ENCODE measurements around the gene CNTROB.

The CNTROB gene

DNA sequence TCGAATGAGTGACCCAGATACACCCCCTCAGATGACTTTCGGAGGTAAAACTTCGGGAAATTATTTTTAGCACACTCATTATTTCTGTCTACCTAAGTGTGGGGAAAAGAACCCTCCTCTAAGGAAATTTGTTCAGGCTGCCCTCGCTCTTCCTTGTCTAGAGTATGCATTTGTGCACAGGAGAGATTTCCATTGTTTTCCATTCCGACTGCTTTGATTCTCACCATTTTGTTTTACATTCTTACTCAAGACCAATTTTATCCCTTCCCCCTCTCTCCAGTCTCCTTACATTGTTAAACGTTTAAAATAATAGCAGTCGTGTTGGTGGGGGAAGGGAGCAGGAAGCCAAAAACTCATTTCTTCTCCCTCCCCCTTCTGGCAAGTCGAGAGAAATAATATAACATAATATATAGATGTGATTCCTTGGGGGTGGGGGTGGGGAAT is 44.9 kb upstream of the CNTROB start:
- peaks cover 40% of the 10 kb centered on the region for H3K4me1 ChIP-seq (ENCODE audit: insufficient read depth, low read length)
- H3K36me3 ChIP-seq (ENCODE audit: insufficient read depth, low read length) = peaks cover 32% of the 10 kb centered on the region
- no peaks in the 10 kb centered on the region for H3K9me3 ChIP-seq (ENCODE audit: insufficient read depth, low read length, severe bottlenecking)
- H2AFZ ChIP-seq (ENCODE audit: low read depth, low read length) = peak overlapping the region; percentile 61
- H4K20me1 ChIP-seq (ENCODE audit: insufficient read depth, low read length) = peaks cover 16% of the 10 kb centered on the region
- ATAC-seq (ENCODE audit: insufficient read depth, low read depth) (peak; percentile 6; the same call in 2 of the 3 replicates), DNase-seq (no peak)
- peak overlapping the region; percentile 92 for H3K27ac ChIP-seq (ENCODE audit: low read length)
- peak overlapping the region; percentile 88 for H3K9ac ChIP-seq (ENCODE audit: low read depth, low read length)
- peaks cover 2% of the 10 kb centered on the region for H3K27me3 ChIP-seq (ENCODE audit: insufficient read depth, low read length, poor library complexity)
- peak overlapping the region; percentile 98 for H3K4me2 ChIP-seq (ENCODE audit: insufficient read depth, low read length)
- peak overlapping the region; percentile 55 to 91; a peak in 3 of 4 replicates for H3K4me3 ChIP-seq (ENCODE audit: low read depth in 1 of 2, low read length in 2 of 2)
- H3K79me2 ChIP-seq (ENCODE audit: insufficient read depth, low read length) = peaks cover 40% of the 10 kb centered on the region
- TF ChIP-seq EZH2 (IDR thresholded peaks at IDR 0.05; ENCODE audit: borderline replicate concordance, low read depth, low read length, severe bottlenecking) = no peak
- peak; percentile 34 for TF ChIP-seq CTCF (IDR thresholded peaks at IDR 0.05; ENCODE audit: borderline replicate concordance, extremely low read depth, low read length, poor library complexity, severe bottlenecking)

DNA sequence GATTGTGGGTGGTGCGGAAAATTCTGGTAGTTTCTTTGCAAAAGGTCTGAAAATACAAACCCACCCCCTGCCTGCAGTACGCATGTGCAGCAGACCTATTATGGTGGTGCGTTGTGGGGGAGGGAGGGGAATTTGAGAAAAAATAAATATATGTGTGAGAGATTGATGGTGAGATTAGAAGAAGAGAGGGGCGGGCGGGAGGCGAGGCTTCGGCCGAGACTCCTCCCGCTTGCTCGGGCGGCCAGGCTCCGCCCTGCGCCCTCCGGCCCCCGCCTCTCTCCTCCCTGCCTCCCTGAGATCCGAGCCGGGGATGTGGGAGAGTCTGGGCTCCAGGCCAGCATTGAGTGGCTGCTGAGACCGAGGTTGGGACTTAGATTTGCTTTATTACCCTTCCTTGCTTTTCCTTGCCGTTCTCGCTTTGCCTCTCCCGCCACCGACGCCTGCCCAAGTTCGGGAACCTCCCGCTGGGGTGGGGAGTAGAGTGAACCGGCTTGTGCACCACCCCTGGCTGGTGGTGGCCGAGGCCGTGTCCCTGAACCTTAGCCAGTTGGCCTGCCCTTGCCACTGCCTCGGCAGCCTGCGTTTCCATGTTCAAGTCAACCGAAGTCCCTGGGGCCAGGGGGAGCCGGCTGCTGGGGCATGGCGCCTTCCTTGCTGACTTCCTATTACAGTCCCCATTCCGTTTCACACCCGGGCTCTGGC is 44.4 kb upstream of the CNTROB start:
- Histone ChIP-seq H3K4me3 (ENCODE audit: low read depth in 1 of 2, low read length in 2 of 2) (peak overlapping the region in 1 of 2 experiments; percentile 91; a peak in 3 of 4 replicates), H3K4me2 (ENCODE audit: insufficient read depth, low read length) (peak overlapping the region; percentile 98), H3K4me1 (ENCODE audit: insufficient read depth, low read length) (peaks cover 40% of the 10 kb centered on the region), H3K9ac (ENCODE audit: low read depth, low read length) (peak overlapping the region; percentile 88), H3K27me3 (ENCODE audit: insufficient read depth, low read length, poor library complexity) (peaks cover 2% of the 10 kb centered on the region), H3K36me3 (ENCODE audit: insufficient read depth, low read length) (peaks cover 33% of the 10 kb centered on the region), H4K20me1 (ENCODE audit: insufficient read depth, low read length) (peaks cover 16% of the 10 kb centered on the region), H3K27ac (ENCODE audit: low read length) (peak overlapping the region; percentile 92), H3K79me2 (ENCODE audit: insufficient read depth, low read length) (peaks cover 40% of the 10 kb centered on the region), H3K9me3 (ENCODE audit: insufficient read depth, low read length, severe bottlenecking) (no peaks in the 10 kb centered on the region), H2AFZ (ENCODE audit: low read depth, low read length) (peak overlapping the region; percentile 61)
- TF ChIP-seq CTCF (IDR thresholded peaks at IDR 0.05; ENCODE audit: borderline replicate concordance, extremely low read depth, low read length, poor library complexity, severe bottlenecking) (no peak), EZH2 (IDR thresholded peaks at IDR 0.05; ENCODE audit: borderline replicate concordance, low read depth, low read length, severe bottlenecking) (no peak)
- peak; percentile 86 for DNase-seq
- peak; percentile 82 for ATAC-seq (ENCODE audit: insufficient read depth, low read depth)

GRCh38 chr17:7888184-7888920 is 43.7 kb upstream of the CNTROB start, which contains the start of gene CHD3:
TSS of gene CHD3 (plus strand) at chr17:7888789. CDS start at chr17:7889001, 212 bp downstream.
- Histone ChIP-seq H3K27ac (ENCODE audit: low read length) (peak within 1 kb of the TSS; percentile 78), H3K27me3 (ENCODE audit: insufficient read depth, low read length, poor library complexity) (peaks cover 2% of the 10 kb centered on the region), H3K4me1 (ENCODE audit: insufficient read depth, low read length) (peaks cover 40% of the 10 kb centered on the region), H3K9me3 (ENCODE audit: insufficient read depth, low read length, severe bottlenecking) (no peaks in the 10 kb centered on the region), H3K36me3 (ENCODE audit: insufficient read depth, low read length) (peaks cover 38% of the 10 kb centered on the region), H2AFZ (ENCODE audit: low read depth, low read length) (peak within 1 kb of the TSS; percentile 50; the same call in 1 of the 2 replicates), H3K9ac (ENCODE audit: low read depth, low read length) (peak within 1 kb of the TSS; percentile 58), H3K79me2 (ENCODE audit: insufficient read depth, low read length) (peaks cover 40% of the 10 kb centered on the region), H3K4me2 (ENCODE audit: insufficient read depth, low read length) (peak within 1 kb of the TSS; percentile 98), H3K4me3 (ENCODE audit: low read depth in 1 of 2, low read length in 2 of 2) (peak within 1 kb of the TSS in 1 of 2 experiments; percentile 91; a peak in 3 of 4 replicates), H4K20me1 (ENCODE audit: insufficient read depth, low read length) (peaks cover 16% of the 10 kb centered on the region)
- TF ChIP-seq CTCF (IDR thresholded peaks at IDR 0.05; ENCODE audit: borderline replicate concordance, extremely low read depth, low read length, poor library complexity, severe bottlenecking) (no peak), EZH2 (IDR thresholded peaks at IDR 0.05; ENCODE audit: borderline replicate concordance, low read depth, low read length, severe bottlenecking) (no peak)
- DNase-seq (no peak), ATAC-seq (ENCODE audit: insufficient read depth, low read depth) (no peak; the same call in 2 of the 3 replicates)

Measured in DND-41 (cell line).